RKO (cell line): Measurements from ENCODE around the gene TRAK2.
"Not testable (repeated sequence)": the region's sequence is repeated elsewhere in the genome, so short reads cannot be mapped to it uniquely, and the experiment has no call there.

Experiments used
- DNase-seq: peaks from one replicate; pipeline ENCODE4 v3.0.0-alpha.2; 2016; ENCODE audit warnings: low spot score

TRAK2 gene

GRCh38 chr2:201452058-201452921 lies 1.0 kb upstream of the TRAK2 start:
- peak; percentile 68 for DNase-seq

- DNase-seq: peak; percentile 45
These were observed 335 bp downstream of the TRAK2 start for GRCh38 chr2:201450954-201451291.

- DNase-seq: no peak
These were observed 2.6 kb downstream of the TRAK2 start for GRCh38 chr2:201448701-201449100.

- no peak for DNase-seq
These were observed 3.2 kb downstream of the TRAK2 start for GRCh38 chr2:201448061-201448460.

- no peak for DNase-seq
These were observed 4.2 kb downstream of the TRAK2 start for GRCh38 chr2:201447086-201447485.

- no peak for DNase-seq
These were observed 6.4 kb downstream of the TRAK2 start for GRCh38 chr2:201444746-201445465.

- no peak for DNase-seq
These were observed 9.8 kb downstream of the TRAK2 start for GRCh38 chr2:201441409-201441808.

GRCh38 chr2:201440182-201440581 lies 11.1 kb downstream of the TRAK2 start:
- DNase-seq: no peak

- DNase-seq: not testable (repeated sequence)
These were observed 11.8 kb downstream of the TRAK2 start for GRCh38 chr2:201439336-201439922.

- DNase-seq: no peak
These were observed 15.1 kb downstream of the TRAK2 start for GRCh38 chr2:201436141-201436540.

GRCh38 chr2:201433394-201433995 lies 17.8 kb downstream of the TRAK2 start:
- no peak for DNase-seq

GRCh38 chr2:201432621-201433393 lies 18.5 kb downstream of the TRAK2 start:
- no peak for DNase-seq

- peak; percentile 88 for DNase-seq
These were observed 19.1 kb downstream of the TRAK2 start for GRCh38 chr2:201432038-201432620.

GRCh38 chr2:201430839-201431238 lies 20.4 kb downstream of the TRAK2 start:
- no peak for DNase-seq

- DNase-seq: not testable (repeated sequence)
These were observed 20.9 kb downstream of the TRAK2 start for GRCh38 chr2:201430322-201430721.

GRCh38 chr2:201429835-201430234 lies 21.4 kb downstream of the TRAK2 start:
- not testable (repeated sequence) for DNase-seq

GRCh38 chr2:201428366-201428765 lies 22.9 kb downstream of the TRAK2 start:
- not testable (repeated sequence) for DNase-seq

- DNase-seq: no peak
These were observed 25.3 kb downstream of the TRAK2 start for GRCh38 chr2:201425952-201426351.

GRCh38 chr2:201420442-201421113 lies 30.7 kb downstream of the TRAK2 start:
- peak; percentile 49 for DNase-seq

- DNase-seq: no peak
These were observed 31.3 kb downstream of the TRAK2 start for GRCh38 chr2:201419986-201420385.
